ENCODE data around the gene AKAP3.
A peak's percentile ranks its signal among the peaks of the same experiment; 100 is the strongest.

AKAP3 gene

GRCh38 chr12:4607056-4607455, 41.8 kb downstream of the AKAP3 start:
- Histone ChIP-seq H4K12ac (ENCODE audit: low read depth, low read length) (no peak overlapping the region), H3K27ac (ENCODE audit: low read depth, low read length) (no peak overlapping the region), H3K79me2 (ENCODE audit: control insufficient read depth, insufficient read depth, low read length, poor library complexity) (peaks cover 2% of the 10 kb centered on the region), H2BK5ac (ENCODE audit: low read depth, low read length, poor library complexity) (no peak overlapping the region), H3K14ac (ENCODE audit: low read length) (no peak overlapping the region), H2BK120ac (ENCODE audit: insufficient read depth, low read length, poor library complexity) (no peak overlapping the region), H3K23ac (ENCODE audit: low read length) (no peak overlapping the region), H3K18ac (ENCODE audit: low read length) (no peak overlapping the region), H2AK5ac (ENCODE audit: low read length) (no peak overlapping the region), H3K36me3 (ENCODE audit: control insufficient read depth in 1 of 2, insufficient read depth in 2 of 2, low read length in 2 of 2) (peaks cover 0 to 5% of the 10 kb centered on the region in 2 experiments), H3K4me1 (ENCODE audit: control insufficient read depth in 1 of 2, insufficient read depth in 2 of 2, low read length in 2 of 2) (no peaks in the 10 kb centered on the region), H3K79me1 (ENCODE audit: low read length) (no peaks in the 10 kb centered on the region), H3K4me2 (ENCODE audit: low read length) (no peak overlapping the region), H2AFZ (ENCODE audit: insufficient read depth, low read length, poor library complexity) (no peak overlapping the region), H4K8ac (ENCODE audit: low read depth, low read length) (no peak overlapping the region), H3K9me3 (ENCODE audit: insufficient read depth, low read depth, low read length) (no peaks in the 10 kb centered on the region), H3K9ac (ENCODE audit: low read length) (no peak overlapping the region), H3K4me3 (ENCODE audit: low read depth, low read length) (no peak overlapping the region), H4K91ac (ENCODE audit: low read depth, low read length) (no peak overlapping the region), H3K4ac (ENCODE audit: low read depth, low read length) (no peak overlapping the region), H3K27me3 (ENCODE audit: insufficient read depth, low read length) (no peaks in the 10 kb centered on the region), H2BK12ac (ENCODE audit: low read length) (no peak overlapping the region)
- WGBS (ENCODE audit: extremely low coverage, insufficient coverage, insufficient read length) = no CpG with 5 or more reads among the region's 3 CpGs
- DNase-seq = no peak

- H3K27me3 ChIP-seq (ENCODE audit: insufficient read depth, low read length) = no peaks in the 10 kb centered on the region
- H4K8ac ChIP-seq (ENCODE audit: low read depth, low read length) = peak overlapping the region; percentile 87
- H2BK12ac ChIP-seq (ENCODE audit: low read length) = no peak overlapping the region
- WGBS (ENCODE audit: extremely low coverage, insufficient coverage, insufficient read length) = no CpG with 5 or more reads among the region's 25 CpGs
- H2BK5ac ChIP-seq (ENCODE audit: low read depth, low read length, poor library complexity) = peak overlapping the region; percentile 23
- no peaks in the 10 kb centered on the region for H3K4me1 ChIP-seq (ENCODE audit: control insufficient read depth in 1 of 2, insufficient read depth in 2 of 2, low read length in 2 of 2)
- peak; percentile 41 to 87 for DNase-seq
- no peak overlapping the region for H3K27ac ChIP-seq (ENCODE audit: low read depth, low read length)
- peak overlapping the region; percentile 71 for H4K91ac ChIP-seq (ENCODE audit: low read depth, low read length)
- peak overlapping the region; percentile 96 for H3K9ac ChIP-seq (ENCODE audit: low read length)
- H2AFZ ChIP-seq (ENCODE audit: insufficient read depth, low read length, poor library complexity) = peak overlapping the region; percentile 68
- H3K4ac ChIP-seq (ENCODE audit: low read depth, low read length) = peak overlapping the region; percentile 9
- H2AK5ac ChIP-seq (ENCODE audit: low read length) = no peak overlapping the region
- H4K12ac ChIP-seq (ENCODE audit: low read depth, low read length) = peak overlapping the region; percentile 73
- H3K18ac ChIP-seq (ENCODE audit: low read length) = peak overlapping the region; percentile 66
- peaks cover 2% of the 10 kb centered on the region for H3K79me2 ChIP-seq (ENCODE audit: control insufficient read depth, insufficient read depth, low read length, poor library complexity)
- H3K36me3 ChIP-seq (ENCODE audit: control insufficient read depth in 1 of 2, insufficient read depth in 2 of 2, low read length in 2 of 2) = no peaks in the 10 kb centered on the region
- H3K14ac ChIP-seq (ENCODE audit: low read length) = peak overlapping the region; percentile 67
- peak overlapping the region; percentile 95 for H3K4me3 ChIP-seq (ENCODE audit: low read depth, low read length)
- H3K79me1 ChIP-seq (ENCODE audit: low read length) = no peaks in the 10 kb centered on the region
- no peaks in the 10 kb centered on the region for H3K9me3 ChIP-seq (ENCODE audit: insufficient read depth, low read depth, low read length)
- H2BK120ac ChIP-seq (ENCODE audit: insufficient read depth, low read length, poor library complexity) = peak overlapping the region; percentile 19
- no peak overlapping the region for H3K23ac ChIP-seq (ENCODE audit: low read length)
- H3K4me2 ChIP-seq (ENCODE audit: low read length) = peak overlapping the region; percentile 75
These were observed 44.1 kb downstream of the AKAP3 start for GRCh38 chr12:4604684-4605193.

- Histone ChIP-seq H4K8ac (ENCODE audit: low read depth, low read length) (no peak overlapping the region), H3K4me3 (ENCODE audit: low read depth, low read length) (no peak overlapping the region), H3K36me3 (ENCODE audit: control insufficient read depth in 1 of 2, insufficient read depth in 2 of 2, low read length in 2 of 2) (no peaks in the 10 kb centered on the region), H3K79me1 (ENCODE audit: low read length) (no peaks in the 10 kb centered on the region), H3K23ac (ENCODE audit: low read length) (no peak overlapping the region), H3K4ac (ENCODE audit: low read depth, low read length) (no peak overlapping the region), H3K27ac (ENCODE audit: low read depth, low read length) (no peak overlapping the region), H3K14ac (ENCODE audit: low read length) (no peak overlapping the region), H3K9me3 (ENCODE audit: insufficient read depth, low read depth, low read length) (no peaks in the 10 kb centered on the region), H2BK120ac (ENCODE audit: insufficient read depth, low read length, poor library complexity) (no peak overlapping the region), H3K4me1 (ENCODE audit: control insufficient read depth in 1 of 2, insufficient read depth in 2 of 2, low read length in 2 of 2) (no peaks in the 10 kb centered on the region), H2AK5ac (ENCODE audit: low read length) (no peak overlapping the region), H3K27me3 (ENCODE audit: insufficient read depth, low read length) (no peaks in the 10 kb centered on the region), H3K18ac (ENCODE audit: low read length) (no peak overlapping the region), H2BK5ac (ENCODE audit: low read depth, low read length, poor library complexity) (no peak overlapping the region), H2BK12ac (ENCODE audit: low read length) (no peak overlapping the region), H3K4me2 (ENCODE audit: low read length) (no peak overlapping the region), H4K91ac (ENCODE audit: low read depth, low read length) (no peak overlapping the region), H3K79me2 (ENCODE audit: control insufficient read depth, insufficient read depth, low read length, poor library complexity) (peaks cover 2% of the 10 kb centered on the region), H2AFZ (ENCODE audit: insufficient read depth, low read length, poor library complexity) (no peak overlapping the region), H3K9ac (ENCODE audit: low read length) (no peak overlapping the region), H4K12ac (ENCODE audit: low read depth, low read length) (no peak overlapping the region)
- no CpG with 5 or more reads among the region's 1 CpG for WGBS (ENCODE audit: extremely low coverage, insufficient coverage, insufficient read length)
- DNase-seq = no peak
These were observed 44.9 kb downstream of the AKAP3 start for GRCh38 chr12:4603946-4604345.

- Histone ChIP-seq H4K12ac (ENCODE audit: low read depth, low read length) (no peak overlapping the region), H4K8ac (ENCODE audit: low read depth, low read length) (no peak overlapping the region), H3K27me3 (ENCODE audit: insufficient read depth, low read length) (no peaks in the 10 kb centered on the region), H3K23ac (ENCODE audit: low read length) (no peak overlapping the region), H3K27ac (ENCODE audit: low read depth, low read length) (no peak overlapping the region), H3K4me1 (ENCODE audit: control insufficient read depth in 1 of 2, insufficient read depth in 2 of 2, low read length in 2 of 2) (no peaks in the 10 kb centered on the region), H2BK120ac (ENCODE audit: insufficient read depth, low read length, poor library complexity) (no peak overlapping the region), H3K18ac (ENCODE audit: low read length) (no peak overlapping the region), H3K14ac (ENCODE audit: low read length) (no peak overlapping the region), H3K4ac (ENCODE audit: low read depth, low read length) (no peak overlapping the region), H2AK5ac (ENCODE audit: low read length) (no peak overlapping the region), H3K4me2 (ENCODE audit: low read length) (no peak overlapping the region), H2BK12ac (ENCODE audit: low read length) (no peak overlapping the region), H3K4me3 (ENCODE audit: low read depth, low read length) (no peak overlapping the region), H2BK5ac (ENCODE audit: low read depth, low read length, poor library complexity) (no peak overlapping the region), H2AFZ (ENCODE audit: insufficient read depth, low read length, poor library complexity) (no peak overlapping the region), H3K9ac (ENCODE audit: low read length) (no peak overlapping the region), H3K9me3 (ENCODE audit: insufficient read depth, low read depth, low read length) (no peaks in the 10 kb centered on the region), H4K91ac (ENCODE audit: low read depth, low read length) (no peak overlapping the region), H3K79me1 (ENCODE audit: low read length) (no peaks in the 10 kb centered on the region), H3K79me2 (ENCODE audit: control insufficient read depth, insufficient read depth, low read length, poor library complexity) (peaks cover 2% of the 10 kb centered on the region), H3K36me3 (ENCODE audit: control insufficient read depth in 1 of 2, insufficient read depth in 2 of 2, low read length in 2 of 2) (no peaks in the 10 kb centered on the region)
- no peak for DNase-seq
- WGBS (ENCODE audit: extremely low coverage, insufficient coverage, insufficient read length) = 100% methylated on average over 1 of the region's 7 CpGs
These were observed 45.4 kb downstream of the AKAP3 start for GRCh38 chr12:4603421-4603820.

All from trophoblast cell (in vitro differentiated cells and primary cell).